GM04503 (cell line): ENCODE results near the gene DPH2.

Experiments used
- DNase-seq: peaks from one replicate; pipeline ENCODE4 v3.0.0-alpha.2; 2012; ENCODE audit warnings: low read depth

The DPH2 gene

DNA sequence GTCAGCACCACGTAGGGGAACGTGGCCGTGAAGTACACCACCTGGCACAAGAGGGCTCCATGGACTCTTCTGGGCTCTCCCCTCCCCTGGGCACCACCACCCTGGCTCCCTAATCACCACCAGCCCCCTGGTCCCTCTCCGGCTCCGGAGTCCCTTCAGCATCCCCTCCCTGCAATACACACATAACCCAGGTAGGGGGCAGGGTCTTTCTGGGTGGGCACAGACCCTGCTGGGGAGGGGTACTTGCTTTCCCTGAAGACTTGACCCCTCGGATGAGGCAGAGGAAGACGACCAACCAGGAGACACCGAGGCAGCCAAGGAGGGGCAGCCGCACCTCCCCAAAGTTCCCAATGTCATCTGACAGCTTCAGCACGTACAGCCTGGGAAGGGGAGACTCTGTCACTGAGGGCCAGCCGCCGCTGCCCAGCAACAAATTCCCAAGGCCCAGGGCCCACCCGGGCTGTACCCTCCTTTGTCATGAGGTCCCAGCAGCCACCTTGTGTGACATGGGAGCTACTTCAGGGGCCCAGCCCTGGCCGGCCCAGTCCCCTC lies 32.9 kb downstream of the DPH2 start:
- no peak for DNase-seq

DNA sequence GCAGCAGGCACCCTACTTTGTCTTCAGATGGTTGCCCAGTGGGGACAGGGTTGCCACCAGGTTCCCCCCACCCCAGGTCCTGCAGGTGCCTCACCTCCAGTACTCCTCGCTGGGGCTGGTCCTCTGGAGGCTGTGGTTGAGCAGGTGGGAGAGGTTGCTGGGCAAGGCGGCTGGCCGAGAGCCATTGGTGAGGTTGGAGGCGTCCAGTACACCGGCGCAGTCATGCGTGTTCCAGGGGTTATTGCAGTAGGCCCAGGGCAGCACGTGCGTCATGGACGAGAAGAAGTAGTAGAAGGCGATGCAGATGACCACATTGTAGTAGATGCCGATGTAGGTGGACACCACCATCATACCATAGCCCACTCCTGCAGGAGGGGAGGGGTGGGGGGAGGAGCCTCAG lies 38.4 kb downstream of the DPH2 start:
- no peak for DNase-seq

DNA sequence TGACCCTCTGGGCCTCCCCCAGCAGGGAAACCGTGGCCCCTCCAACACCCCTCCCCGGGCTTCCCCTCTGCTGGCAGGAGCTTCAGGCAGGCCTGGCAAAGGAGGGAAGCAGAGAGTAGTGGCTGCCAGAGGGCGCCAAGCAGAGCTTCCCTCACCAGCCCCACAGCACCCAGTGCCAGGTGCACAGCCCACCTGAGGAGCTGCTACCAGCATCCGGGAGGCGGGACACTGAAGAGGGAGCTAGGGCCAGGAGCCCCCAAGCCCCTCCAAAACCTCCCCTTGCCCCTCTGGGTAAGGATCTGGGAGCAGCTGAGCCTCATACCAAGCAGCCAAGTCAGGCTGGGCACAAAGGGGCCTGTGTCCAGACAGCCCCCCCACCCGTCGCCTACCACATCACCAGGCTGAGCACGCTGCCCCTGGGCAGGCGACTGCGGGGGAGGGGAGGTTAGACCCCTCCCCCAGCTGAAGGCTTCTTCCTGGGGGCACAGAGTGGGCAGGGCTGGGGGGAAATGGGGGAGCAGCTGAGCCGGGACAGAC lies 41.2 kb downstream of the DPH2 start:
- DNase-seq, result no peak

DNA sequence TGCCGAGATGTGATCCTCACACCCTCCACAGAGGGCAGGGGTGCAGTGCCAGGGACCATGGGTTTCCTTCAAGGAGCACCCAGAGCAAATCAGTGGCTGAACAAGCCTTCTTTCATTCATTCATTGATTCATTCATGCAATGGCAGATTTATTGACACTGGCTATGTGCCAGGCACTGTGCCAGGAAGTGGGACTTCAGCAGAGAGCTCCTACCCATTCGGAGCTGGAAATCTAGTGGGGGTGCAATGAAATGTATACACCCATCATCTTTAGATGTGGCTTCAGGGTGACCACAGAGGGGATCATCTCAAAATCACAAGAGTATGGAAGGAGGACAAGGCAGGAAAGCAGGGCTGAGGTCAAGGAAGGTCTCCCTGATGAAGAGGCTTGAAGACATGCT lies 42.6 kb downstream of the DPH2 start:
- DNase-seq, result no peak

DNA sequence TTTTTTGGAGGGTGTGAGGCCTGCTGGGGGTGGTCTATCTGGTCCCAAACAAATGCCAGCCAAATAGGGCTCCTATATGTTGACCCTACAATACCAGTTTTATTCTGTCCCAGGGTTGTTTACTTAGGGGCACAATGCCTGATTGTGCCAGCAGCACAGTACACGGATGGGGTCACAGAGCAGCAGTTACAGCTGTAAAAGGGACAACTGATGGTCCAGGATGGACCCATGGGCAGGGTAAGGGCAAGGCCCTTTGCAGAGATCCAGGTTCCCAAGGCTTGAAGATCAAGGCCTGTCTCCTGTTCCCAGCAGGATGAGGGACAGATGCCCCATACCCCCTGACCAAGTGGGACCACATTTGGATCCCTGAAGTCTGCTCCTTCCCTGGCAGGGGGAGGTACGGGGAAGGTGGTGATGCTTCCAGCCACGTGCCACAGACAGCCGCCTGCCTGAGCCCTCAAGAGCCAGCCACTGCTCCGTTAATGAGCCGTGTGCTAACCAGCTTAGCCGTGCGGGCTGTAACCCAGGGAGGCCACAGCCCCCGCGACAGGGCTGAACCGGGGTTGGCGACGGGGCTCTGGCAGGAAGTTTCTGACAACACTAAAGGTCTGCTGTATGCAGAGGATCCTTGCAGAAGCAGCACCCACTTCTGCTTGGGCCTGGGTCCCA lies 43.3 kb downstream of the DPH2 start:
- DNase-seq, result no peak

DNA sequence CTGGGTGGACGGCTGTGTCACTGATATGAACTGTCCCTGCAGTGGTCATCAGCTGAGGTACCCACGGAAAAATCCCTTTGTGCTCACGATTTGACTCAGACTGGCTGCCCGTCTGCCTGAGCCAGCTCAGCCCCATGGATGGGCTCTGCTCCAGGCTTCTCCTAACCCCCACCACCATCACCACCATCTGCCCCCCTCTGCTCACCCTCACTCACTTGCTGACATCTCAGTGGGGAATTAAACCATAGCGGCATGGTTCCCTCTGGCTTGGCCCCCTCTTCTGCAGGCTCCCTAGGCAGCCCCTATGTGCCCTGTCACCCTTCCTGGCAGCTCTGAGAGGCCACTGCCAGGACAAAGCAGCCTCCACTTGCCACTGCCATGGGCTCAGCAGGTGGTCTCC lies 44.1 kb downstream of the DPH2 start:
- DNase-seq, result no peak

DNA sequence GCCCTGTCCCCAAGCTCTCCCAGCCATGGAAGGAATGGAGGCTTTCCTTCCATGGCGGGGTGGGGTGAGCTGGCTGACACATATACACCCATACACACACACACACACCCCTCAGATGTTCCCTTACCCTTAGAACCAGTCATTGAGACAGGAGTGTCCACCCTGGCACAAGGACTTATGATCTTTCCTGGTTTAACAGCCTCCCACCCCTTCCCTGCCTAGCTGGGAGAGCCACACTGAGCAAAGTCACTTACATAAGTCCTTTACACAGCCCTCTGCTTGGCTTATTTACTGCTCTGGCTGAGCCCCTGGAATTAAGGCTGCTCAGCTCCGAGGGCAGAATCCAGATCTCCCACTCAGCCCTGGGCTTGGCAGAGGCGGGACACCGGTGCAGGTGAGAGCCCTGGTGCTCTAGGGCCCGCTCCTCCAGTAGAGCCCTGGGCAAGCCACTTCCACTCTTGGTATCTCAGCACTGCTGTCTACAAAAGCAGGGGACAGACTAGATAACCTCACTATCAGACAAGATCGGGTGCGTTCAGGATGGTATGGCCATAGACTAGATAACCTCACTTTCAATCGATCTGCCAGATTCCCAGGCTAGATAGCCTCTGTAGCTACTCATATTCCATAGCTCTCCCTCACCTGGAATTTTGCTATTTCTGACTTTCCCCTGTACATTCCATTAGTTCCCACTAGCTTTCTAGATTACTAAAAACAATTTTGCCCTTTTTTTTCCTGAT lies 44.7 kb downstream of the DPH2 start:
- no peak for DNase-seq

DNA sequence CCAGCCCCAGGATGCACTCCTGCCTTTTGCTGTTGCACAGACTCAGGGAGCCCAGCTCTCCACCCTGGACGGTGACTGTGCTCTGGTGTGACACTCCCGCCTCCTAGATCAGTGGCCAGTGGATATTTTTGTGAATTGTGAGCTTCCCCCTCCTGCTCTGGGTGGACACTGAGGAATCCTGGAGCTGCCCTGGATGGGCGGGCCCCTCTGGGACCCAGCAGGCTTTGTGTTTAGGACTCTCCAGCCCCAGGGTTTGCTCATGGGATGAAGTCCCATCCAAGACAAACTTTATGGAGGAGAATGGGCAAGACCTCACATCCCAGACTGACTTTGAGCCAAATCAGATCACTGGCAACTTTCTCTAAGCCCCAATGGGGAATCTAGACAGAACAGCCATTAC lies 45.4 kb downstream of the DPH2 start:
- DNase-seq, result no peak

DNA sequence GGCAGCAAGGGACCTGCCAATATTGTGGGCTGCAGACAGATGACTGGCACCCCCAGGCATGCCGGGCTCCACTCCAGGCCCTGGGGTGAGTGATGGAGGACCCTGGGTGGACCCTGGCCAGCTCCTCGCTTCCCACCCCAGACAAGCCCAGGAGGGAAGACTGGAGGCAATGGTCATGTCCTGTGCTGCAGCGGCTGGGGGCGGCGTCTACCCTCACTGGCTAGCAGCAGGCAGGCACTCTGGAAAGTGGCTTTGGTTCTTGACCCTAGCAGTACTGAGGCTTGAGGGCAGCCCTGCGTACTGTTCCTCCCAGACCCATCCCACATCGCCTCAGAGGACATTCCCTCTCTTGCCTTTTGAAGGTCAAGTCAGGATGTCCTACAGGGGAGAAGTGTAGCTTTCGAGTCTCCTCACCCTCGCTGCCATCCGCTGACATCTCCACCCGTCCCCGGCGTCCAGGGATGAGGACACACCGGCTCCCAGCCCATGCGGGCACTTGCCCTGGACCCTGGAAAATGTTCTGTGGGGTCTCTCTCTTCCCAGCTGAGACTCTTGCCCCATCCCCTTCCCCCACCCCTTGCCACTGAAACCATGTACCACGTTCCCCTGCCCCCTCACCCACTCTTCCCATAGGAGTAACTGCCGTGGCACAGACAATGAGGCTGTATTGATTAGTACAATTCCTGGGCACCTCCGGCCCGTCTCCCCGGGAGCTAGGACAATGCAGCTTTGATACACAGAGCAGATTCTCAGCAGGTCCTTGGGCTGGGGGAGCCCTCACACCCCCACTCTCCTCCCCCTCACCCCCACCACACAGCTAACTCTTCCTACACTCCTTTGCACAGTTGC lies 46.5 kb downstream of the DPH2 start:
- no peak for DNase-seq

DNA sequence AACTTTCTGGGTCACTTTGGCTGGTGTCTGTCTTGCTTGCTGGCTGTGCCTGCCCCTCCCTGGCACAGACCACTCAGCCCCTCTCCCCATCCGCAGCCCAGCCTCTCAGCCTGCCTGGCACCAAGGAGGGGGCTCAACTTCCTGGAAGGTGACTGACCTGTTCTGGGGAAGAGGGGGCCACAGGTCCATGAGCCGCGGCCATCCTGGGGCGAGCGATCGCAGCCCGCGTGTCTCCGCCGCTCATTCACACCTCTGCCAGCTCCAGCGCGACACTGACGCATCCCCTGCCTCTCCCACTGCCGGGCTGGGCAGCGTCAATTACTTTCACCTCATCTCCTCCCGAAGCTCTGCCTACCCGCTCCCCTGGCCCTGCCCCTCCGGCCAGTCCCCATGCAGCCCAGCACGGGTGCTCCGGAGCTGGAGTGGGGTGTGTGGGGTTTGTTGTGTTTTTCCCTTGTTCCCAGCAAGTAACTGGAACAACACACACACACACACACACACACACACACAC lies 47.1 kb downstream of the DPH2 start:
- DNase-seq, result no peak

DNA sequence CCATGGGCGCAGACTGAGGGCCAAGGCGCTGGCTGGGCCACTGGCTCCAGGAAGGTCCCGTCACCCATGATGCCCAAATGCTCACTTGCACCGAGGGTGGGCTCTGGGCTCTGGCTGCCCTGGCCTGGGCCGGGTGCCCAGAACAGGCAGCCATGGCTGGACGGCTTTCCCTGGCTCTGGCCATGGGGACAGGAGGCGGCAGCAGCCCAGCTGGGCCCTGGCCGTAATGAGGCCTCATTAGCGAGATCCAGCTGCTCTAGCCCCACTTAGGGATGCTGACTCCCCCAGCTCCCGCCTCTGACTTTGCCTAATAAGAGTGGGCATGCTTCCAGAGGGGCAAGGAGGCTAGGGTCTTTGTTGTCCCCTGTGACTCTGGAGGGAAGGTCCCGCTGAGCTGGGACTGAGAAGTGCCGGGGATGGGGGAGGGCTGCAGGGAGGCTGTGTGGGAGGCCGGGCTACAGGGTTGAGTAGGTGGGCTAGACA lies 49.7 kb downstream of the DPH2 start:
- no peak for DNase-seq

DNA sequence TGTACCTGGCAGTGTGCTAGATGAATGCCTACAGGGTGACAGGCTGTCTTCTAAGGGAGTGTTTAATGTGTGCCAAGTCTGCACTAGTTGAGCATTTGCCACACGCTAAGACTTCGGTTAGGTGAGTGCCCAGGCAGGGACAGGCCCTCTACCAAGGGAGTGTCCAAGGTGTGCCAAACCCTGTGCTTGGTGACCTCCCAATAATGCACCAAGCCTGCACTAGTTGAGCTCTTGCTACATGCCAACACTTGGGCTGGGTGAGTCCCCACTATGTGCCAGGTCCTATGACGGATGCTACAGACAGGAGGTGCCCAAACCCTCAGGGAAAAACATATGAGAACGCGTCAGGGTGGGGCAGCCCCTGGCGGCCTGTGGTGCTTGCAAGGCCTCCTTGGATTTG lies 50.7 kb downstream of the DPH2 start:
- no peak for DNase-seq

DNA sequence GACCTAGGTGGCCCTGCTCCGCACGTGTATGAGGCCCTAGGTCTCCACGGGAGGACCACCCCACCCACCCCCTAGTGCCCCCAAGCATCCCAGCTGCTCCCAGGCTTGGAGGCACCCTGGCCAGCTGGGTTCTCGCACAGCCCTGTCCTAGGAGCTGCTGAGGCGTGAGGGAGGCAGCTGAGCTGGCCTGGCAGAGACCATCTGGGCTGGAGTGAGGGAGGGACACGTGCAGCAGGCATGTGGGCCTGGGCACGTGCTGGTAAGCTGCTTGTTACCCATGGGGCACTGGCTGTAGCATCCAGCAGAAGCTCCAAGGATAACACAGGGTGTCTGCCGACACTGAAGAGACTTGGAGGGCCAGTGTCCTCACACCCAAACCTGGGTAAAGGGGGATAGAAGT lies 51.3 kb downstream of the DPH2 start:
- no peak for DNase-seq

DNA sequence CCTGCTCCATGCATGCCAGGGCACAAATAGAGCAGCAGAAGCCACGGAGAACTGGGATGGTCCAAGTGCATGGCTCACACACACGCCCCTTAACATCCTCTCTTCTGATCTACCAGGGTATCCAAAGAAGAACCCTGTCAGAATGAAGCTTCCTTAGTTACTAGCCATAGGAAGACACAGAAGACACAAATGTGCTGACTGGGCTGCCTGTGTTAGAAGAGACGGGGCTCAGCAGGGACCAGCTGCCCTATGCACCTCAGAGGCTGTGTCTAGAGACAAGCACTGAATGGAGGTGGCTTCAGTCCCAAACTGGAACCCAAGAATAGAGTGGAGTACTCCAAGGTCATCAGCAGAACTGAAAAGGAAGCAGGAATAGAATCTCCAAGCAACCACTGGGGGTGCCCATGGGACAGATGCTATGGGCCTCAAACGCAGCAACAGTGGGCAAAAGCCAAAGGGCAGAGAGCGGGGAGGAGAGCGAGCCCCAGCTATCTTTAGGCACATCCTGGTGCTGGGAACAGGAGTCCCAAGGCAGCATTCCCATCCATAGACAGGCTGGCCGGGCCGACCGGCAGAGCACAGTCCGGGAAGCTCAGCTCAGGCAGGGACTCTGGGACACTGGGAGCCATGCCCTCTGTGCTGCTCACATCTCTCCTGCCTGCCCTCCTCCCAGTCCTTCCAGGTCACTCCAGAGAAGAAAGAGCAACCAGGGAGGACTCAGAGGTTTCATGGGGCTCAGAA lies 51.9 kb downstream of the DPH2 start:
- DNase-seq, result no peak
